Smooth muscle cell of the brain vasculature (primary cell): Measurements from ENCODE around the gene FGF12.

Experiments
- DNase-seq: peaks from one replicate; pipeline ENCODE4 v3.0.0-alpha.2; 2012; ENCODE audit warnings: low read depth, low spot score

FGF12 gene

GRCh38 chr3:192413461-192413860 lies 313.9 kb downstream of the FGF12 start:
- no peak for DNase-seq

- DNase-seq: no peak
Measured at GRCh38 chr3:192410684-192410960, 316.7 kb downstream of the FGF12 start.

- no peak for DNase-seq
Measured at GRCh38 chr3:192409838-192410683, 317.3 kb downstream of the FGF12 start.

- DNase-seq: no peak
Measured at GRCh38 chr3:192409201-192409837, 318.0 kb downstream of the FGF12 start.

GRCh38 chr3:192408647-192409200 lies 318.6 kb downstream of the FGF12 start:
- DNase-seq: no peak

GRCh38 chr3:192408007-192408646 lies 319.2 kb downstream of the FGF12 start:
- no peak for DNase-seq

GRCh38 chr3:192399767-192400166 lies 327.6 kb downstream of the FGF12 start:
- DNase-seq: no peak

- no peak for DNase-seq
Measured at GRCh38 chr3:192397012-192397411, 330.3 kb downstream of the FGF12 start.

- DNase-seq: no peak
Measured at GRCh38 chr3:192395506-192395905, 331.8 kb downstream of the FGF12 start.

- no peak for DNase-seq
Measured at GRCh38 chr3:192392986-192393385, 334.4 kb downstream of the FGF12 start.

GRCh38 chr3:192382861-192383260 lies 344.5 kb downstream of the FGF12 start:
- no peak for DNase-seq

GRCh38 chr3:192373586-192373985 lies 353.8 kb downstream of the FGF12 start:
- DNase-seq: no peak

- no peak for DNase-seq
Measured at GRCh38 chr3:192373032-192373431, 354.3 kb downstream of the FGF12 start.

GRCh38 chr3:192372616-192373015 lies 354.7 kb downstream of the FGF12 start:
- no peak for DNase-seq

GRCh38 chr3:192371870-192372400 lies 355.4 kb downstream of the FGF12 start:
- DNase-seq: no peak

GRCh38 chr3:192367616-192368015 lies 359.7 kb downstream of the FGF12 start:
- DNase-seq: no peak

GRCh38 chr3:192366916-192367315 lies 360.4 kb downstream of the FGF12 start:
- DNase-seq: no peak

GRCh38 chr3:192365571-192365970 lies 361.8 kb downstream of the FGF12 start:
- no peak for DNase-seq

GRCh38 chr3:192364316-192364715 lies 363.0 kb downstream of the FGF12 start:
- no peak for DNase-seq

GRCh38 chr3:192354687-192355086 lies 372.7 kb downstream of the FGF12 start:
- no peak for DNase-seq

GRCh38 chr3:192352142-192352541 lies 375.2 kb downstream of the FGF12 start:
- no peak for DNase-seq

- no peak for DNase-seq
Measured at GRCh38 chr3:192351441-192351840, 375.9 kb downstream of the FGF12 start.
